ENCODE data around the gene LUZP2.

Gene LUZP2

DNA sequence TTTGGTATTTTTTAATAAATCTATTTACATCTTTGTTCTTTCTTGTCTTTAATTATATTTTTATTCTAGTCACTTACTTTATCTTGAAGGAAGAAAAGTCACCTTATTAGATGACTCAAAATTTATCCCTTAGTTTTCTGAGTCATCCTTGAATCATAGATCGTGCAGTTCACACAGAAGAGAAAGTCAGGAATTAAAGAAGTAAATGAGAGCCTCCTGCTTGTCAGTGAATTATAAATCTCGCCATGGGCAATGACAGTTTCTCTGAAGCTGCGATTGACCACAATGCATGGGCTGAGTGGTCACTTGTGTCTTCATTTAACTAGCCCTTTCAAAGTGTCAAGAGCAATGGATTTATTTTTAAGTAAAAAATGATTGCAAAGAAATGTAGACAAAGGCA is 91.2 kb downstream of the LUZP2 start:
- no peak overlapping the region for H3K4me3 Mint-ChIP-seq
- no peaks in the 10 kb centered on the region for H3K27me3 Mint-ChIP-seq (ENCODE audit: low read depth)

DNA sequence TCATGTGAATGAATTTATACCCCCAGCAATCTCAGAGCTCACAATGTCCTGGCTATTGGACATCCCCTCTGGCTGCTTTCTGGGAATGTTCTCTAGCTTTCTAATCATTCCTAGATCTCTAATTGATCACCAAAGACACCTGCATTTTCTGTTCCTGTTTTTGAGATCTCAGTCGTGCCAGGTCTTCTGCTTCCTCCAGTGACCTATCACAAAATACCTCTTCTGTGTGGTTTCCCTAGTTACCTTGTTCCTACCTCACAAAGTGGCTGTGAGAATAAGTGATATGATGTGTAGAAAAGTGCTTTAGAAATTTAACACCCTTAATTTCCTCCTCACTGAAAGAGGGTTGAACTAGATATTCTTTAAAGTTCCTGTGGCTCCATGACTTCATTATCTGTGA is 92.2 kb downstream of the LUZP2 start:
- Mint-ChIP-seq H3K9me3 (peaks cover 1% of the 10 kb centered on the region), H3K4me3 (no peak overlapping the region), H3K27me3 (ENCODE audit: low read depth) (no peaks in the 10 kb centered on the region), H3K36me3 (ENCODE audit: low read depth) (no peaks in the 10 kb centered on the region), H3K27ac (no peak overlapping the region), H3K4me1 (ENCODE audit: low read depth) (no peaks in the 10 kb centered on the region)
- no peak for DNase-seq (ENCODE audit: low spot score)

More for the DNA sequence above, 91.2 kb downstream of the LUZP2 start:
- Mint-ChIP-seq H3K9me3 (peaks cover 3% of the 10 kb centered on the region), H3K27ac (no peak overlapping the region), H3K36me3 (ENCODE audit: low read depth) (no peaks in the 10 kb centered on the region), H3K4me1 (ENCODE audit: low read depth) (no peaks in the 10 kb centered on the region)
- DNase-seq (ENCODE audit: low spot score) = no peak

DNA sequence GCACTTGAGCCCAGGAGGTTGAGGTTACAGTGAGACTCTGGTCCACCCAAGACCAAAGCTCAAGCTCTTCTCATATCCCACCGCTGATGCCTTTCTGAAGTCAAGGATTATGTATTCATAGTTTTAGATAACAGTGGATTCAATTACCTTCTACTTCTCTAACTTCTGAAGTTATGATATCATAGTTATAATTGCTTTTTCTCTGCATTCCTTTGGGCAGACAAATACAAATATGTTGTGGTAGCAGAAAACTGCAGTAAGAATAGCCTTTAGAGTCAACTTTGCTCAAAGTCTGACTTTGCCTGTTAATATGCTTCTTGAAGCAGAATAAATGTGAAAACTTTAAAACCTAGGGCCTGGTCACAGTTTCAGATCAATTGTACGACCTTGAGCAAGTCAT is 94.4 kb downstream of the LUZP2 start:
- H3K36me3 Mint-ChIP-seq (ENCODE audit: low read depth) = no peaks in the 10 kb centered on the region
- DNase-seq (ENCODE audit: low spot score) = no peak
- H3K27ac Mint-ChIP-seq = no peak overlapping the region
- H3K4me3 Mint-ChIP-seq = no peak overlapping the region
- H3K27me3 Mint-ChIP-seq (ENCODE audit: low read depth) = no peaks in the 10 kb centered on the region
- no peaks in the 10 kb centered on the region for H3K4me1 Mint-ChIP-seq (ENCODE audit: low read depth)
- H3K9me3 Mint-ChIP-seq = peaks cover 9% of the 10 kb centered on the region

DNA sequence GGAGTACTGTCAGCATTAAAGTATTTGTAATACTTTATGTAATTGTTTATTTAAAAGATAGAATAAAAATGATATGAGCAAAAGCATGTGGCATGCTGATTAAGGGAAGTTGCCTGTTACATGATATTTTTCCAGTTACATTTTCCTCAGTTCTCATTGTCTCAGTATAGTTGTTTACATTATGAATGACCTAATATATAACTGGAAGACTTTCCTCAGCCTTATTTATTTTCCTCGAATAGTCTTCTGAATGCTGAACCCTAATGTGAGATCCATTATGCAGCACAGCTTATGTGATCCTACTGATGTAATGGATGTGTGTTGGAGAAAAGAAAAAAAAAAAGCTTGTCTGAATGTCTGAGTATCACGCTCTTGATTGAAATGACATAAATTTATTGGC is 95.5 kb downstream of the LUZP2 start:
- no peak for DNase-seq (ENCODE audit: low spot score)

DNA sequence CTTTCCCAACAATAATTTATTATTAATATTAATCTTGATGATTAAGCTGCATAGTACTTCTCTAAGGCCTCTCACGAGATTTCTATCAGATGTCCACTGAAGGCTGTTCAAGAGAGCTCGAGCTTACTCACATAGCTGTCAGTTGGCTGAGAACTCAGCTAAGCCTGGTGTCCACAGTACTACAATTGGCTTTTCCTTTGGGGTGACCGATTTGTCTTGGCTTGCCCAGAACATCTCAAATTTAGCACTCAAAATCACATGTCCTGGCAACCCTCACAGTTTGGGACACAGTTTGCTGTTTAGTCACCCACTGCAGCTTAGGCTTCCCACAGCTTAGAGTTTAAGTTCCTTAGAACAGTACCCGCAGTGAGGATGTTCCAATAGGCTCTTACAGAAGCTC is 96.5 kb downstream of the LUZP2 start:
- Mint-ChIP-seq H3K36me3 (ENCODE audit: low read depth) (no peaks in the 10 kb centered on the region), H3K4me3 (no peak overlapping the region), H3K4me1 (ENCODE audit: low read depth) (no peaks in the 10 kb centered on the region), H3K9me3 (peaks cover 15% of the 10 kb centered on the region), H3K27me3 (ENCODE audit: low read depth) (no peaks in the 10 kb centered on the region), H3K27ac (no peak overlapping the region)
- DNase-seq (ENCODE audit: low spot score) = no peak

More for the DNA sequence above, 95.5 kb downstream of the LUZP2 start:
- H3K4me1 Mint-ChIP-seq (ENCODE audit: low read depth) = no peaks in the 10 kb centered on the region
- H3K27ac Mint-ChIP-seq = no peak overlapping the region
- H3K27me3 Mint-ChIP-seq (ENCODE audit: low read depth) = no peaks in the 10 kb centered on the region
- peaks cover 15% of the 10 kb centered on the region for H3K9me3 Mint-ChIP-seq
- H3K4me3 Mint-ChIP-seq = no peak overlapping the region
- no peaks in the 10 kb centered on the region for H3K36me3 Mint-ChIP-seq (ENCODE audit: low read depth)

DNA sequence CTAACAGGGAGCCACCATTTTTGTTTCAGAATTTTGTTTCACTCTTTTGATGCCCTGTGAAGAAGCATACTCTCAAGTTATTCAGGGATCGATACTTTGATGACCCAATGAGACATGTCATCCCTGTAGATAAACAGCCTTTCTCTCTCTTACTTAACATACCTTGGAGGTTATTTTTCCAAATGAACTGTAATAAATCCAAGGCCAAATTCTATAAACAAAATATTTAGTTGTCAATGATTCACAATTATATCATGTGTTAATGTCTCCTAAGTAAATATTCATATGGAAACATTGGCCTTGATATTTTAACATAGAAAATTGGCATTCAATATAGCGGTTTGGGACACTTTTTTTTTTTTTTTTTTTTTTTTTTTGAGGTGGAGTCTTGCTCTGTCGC is 97.5 kb downstream of the LUZP2 start:
- Mint-ChIP-seq H3K4me1 (ENCODE audit: low read depth) (no peaks in the 10 kb centered on the region), H3K27ac (no peak overlapping the region), H3K4me3 (no peak overlapping the region), H3K9me3 (peaks cover 23% of the 10 kb centered on the region), H3K27me3 (ENCODE audit: low read depth) (no peaks in the 10 kb centered on the region), H3K36me3 (ENCODE audit: low read depth) (no peaks in the 10 kb centered on the region)
- no peak for DNase-seq (ENCODE audit: low spot score)

DNA sequence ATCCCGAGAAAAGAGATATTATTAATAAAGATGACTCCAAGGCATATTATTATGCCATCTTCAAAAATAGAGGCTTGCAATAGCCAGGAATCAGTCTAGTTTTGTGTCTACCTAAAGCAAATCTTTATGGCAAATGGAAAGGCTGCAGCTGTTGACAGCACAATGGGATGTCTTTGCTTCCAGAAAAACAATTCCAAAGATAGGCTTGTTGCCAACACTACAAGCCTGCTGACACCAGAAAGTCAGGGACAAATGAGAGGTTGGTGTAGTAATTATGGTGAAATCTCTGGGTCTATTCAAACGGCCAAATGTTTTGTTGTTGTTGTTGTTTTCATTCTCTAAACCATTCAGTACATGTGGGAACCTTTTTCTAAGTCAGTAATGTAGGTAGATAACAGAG is 101.8 kb downstream of the LUZP2 start:
- H3K9me3 Mint-ChIP-seq = peaks cover 25% of the 10 kb centered on the region
- H3K4me3 Mint-ChIP-seq = no peak overlapping the region
- no peaks in the 10 kb centered on the region for H3K36me3 Mint-ChIP-seq (ENCODE audit: low read depth)
- H3K4me1 Mint-ChIP-seq (ENCODE audit: low read depth) = no peaks in the 10 kb centered on the region
- H3K27ac Mint-ChIP-seq = no peak overlapping the region
- DNase-seq (ENCODE audit: low spot score) = no peak
- H3K27me3 Mint-ChIP-seq (ENCODE audit: low read depth) = no peaks in the 10 kb centered on the region

DNA sequence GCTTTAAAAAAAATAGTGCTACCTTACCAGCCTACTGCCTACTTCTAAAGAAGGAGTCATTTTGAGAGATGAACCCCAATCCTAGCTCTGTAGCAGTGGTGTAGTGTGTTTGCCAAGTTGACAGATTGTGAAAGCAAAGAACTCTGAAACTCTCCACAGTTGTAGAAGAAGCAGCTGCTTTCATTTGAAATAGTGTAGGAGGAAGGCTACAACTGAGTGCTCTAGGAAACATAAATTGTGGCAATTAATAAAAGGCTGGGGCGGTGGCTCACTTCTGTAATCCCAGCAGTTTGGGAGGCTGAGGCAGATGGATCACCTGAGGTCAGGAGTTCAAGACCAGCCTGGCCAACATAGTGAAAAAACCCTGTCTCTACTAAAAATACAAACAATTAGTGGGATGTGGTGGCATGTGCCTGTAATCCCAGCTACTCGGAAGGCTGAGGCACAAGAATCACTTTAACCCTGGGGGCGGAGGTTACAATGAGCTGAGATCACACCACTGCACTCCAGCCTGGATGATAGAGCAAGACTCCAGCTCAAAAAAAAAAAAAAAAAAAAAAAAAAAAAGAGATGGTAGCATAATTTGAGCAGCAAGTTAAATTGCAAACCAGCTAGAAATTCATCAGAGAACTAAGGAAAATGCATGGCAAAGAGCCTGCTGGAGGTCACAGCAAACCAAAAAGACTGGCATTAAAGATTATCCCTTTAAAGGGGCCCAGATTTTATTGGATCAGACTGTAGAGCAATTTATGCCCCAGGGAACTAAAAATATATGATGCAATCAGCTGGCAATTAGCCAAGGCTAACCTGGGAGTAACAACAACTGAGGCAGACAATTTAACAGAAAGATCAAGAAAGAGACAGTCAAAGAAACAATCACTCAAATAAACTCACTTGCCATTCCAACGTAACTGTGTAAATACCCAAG is 112.6 kb downstream of the LUZP2 start:
- H3K4me3 Mint-ChIP-seq = no peak overlapping the region
- no peak for DNase-seq (ENCODE audit: low spot score)

DNA sequence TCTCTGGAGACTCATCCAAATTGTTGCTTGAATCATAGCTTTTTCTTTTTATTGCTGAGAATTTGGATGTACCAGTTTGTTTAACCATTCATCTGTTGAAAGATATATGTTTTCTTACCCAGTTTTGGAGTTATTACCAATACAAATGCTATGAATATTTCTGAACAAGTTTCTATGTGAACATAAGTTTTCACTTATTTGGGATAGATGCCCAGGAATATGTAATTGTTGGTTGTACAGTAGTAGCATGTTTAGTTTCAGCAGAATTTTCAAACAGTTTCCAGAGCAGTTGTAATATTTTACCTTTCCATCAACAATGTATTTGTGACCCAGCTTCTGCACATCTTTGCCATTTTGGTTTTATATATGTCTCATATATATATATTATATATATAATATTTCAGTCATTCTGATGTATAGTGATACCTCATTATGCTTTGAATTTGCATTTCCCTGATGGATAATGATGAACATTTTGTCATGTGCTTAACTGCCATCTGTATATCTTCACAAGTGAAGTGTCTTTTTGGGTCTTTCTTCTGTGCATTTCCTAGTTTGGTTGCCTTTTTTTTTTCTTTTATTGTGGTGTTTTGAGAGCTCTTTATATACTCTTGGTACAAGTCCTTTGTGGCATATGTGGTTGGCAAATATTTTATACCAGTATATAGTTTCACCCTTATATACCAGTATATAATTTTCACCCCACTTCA is 118.8 kb downstream of the LUZP2 start:
- Mint-ChIP-seq H3K4me1 (ENCODE audit: low read depth) (no peaks in the 10 kb centered on the region), H3K27ac (no peak overlapping the region), H3K4me3 (no peak overlapping the region), H3K36me3 (ENCODE audit: low read depth) (no peaks in the 10 kb centered on the region), H3K27me3 (ENCODE audit: low read depth) (no peaks in the 10 kb centered on the region), H3K9me3 (peaks cover 8% of the 10 kb centered on the region)
- DNase-seq (ENCODE audit: low spot score) = no peak

More for the DNA sequence above, 112.6 kb downstream of the LUZP2 start:
- Mint-ChIP-seq H3K27me3 (ENCODE audit: low read depth) (no peaks in the 10 kb centered on the region), H3K36me3 (ENCODE audit: low read depth) (no peaks in the 10 kb centered on the region), H3K27ac (no peak overlapping the region), H3K9me3 (peaks cover 5% of the 10 kb centered on the region), H3K4me1 (ENCODE audit: low read depth) (no peaks in the 10 kb centered on the region)

DNA sequence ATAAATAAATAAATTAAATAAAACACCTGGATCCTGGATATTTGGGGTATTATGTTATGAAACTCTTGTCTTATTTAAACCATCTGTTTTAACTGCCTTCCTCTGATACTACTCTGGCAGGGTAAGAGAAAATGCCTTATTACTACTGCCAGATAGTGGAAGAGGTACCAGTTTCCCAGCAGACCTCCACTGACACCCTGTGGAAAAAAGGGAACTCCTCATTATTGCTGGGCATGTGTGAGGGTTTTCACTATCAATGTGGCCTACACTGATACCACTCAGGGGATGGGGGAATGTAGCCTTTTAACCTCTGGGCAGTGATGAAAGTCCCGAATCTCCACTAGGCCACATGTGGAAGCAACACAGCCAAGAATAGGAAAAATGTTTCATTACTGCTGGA is 121.0 kb downstream of the LUZP2 start:
- no peaks in the 10 kb centered on the region for H3K4me1 Mint-ChIP-seq (ENCODE audit: low read depth)
- H3K9me3 Mint-ChIP-seq = peaks cover 3% of the 10 kb centered on the region
- no peak overlapping the region for H3K27ac Mint-ChIP-seq
- no peak overlapping the region for H3K4me3 Mint-ChIP-seq
- no peaks in the 10 kb centered on the region for H3K27me3 Mint-ChIP-seq (ENCODE audit: low read depth)
- no peak for DNase-seq (ENCODE audit: low spot score)
- H3K36me3 Mint-ChIP-seq (ENCODE audit: low read depth) = no peaks in the 10 kb centered on the region

DNA sequence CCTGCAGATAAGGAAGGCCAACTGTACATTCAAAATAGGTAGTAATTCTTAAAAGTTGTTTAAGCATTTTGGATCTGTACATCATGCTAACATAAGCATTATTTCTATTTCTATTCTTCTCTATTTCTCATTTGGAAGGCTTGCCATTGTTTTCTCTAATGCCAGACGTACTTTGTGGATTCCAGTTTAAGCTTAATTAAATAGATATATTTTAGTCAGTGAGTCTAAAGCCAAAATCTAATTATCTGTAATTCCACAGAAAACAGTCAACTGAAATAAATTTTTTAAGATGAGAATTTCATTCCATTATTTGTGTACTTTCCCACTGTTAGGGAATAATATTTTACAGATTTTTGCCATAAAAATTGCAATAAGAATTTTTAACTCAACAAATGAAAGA is 123.0 kb downstream of the LUZP2 start:
- DNase-seq (ENCODE audit: low spot score) = no peak
- no peaks in the 10 kb centered on the region for H3K27me3 Mint-ChIP-seq (ENCODE audit: low read depth)
- no peak overlapping the region for H3K4me3 Mint-ChIP-seq
- no peaks in the 10 kb centered on the region for H3K36me3 Mint-ChIP-seq (ENCODE audit: low read depth)
- peaks cover 3% of the 10 kb centered on the region for H3K9me3 Mint-ChIP-seq
- no peaks in the 10 kb centered on the region for H3K4me1 Mint-ChIP-seq (ENCODE audit: low read depth)
- H3K27ac Mint-ChIP-seq = no peak overlapping the region

DNA sequence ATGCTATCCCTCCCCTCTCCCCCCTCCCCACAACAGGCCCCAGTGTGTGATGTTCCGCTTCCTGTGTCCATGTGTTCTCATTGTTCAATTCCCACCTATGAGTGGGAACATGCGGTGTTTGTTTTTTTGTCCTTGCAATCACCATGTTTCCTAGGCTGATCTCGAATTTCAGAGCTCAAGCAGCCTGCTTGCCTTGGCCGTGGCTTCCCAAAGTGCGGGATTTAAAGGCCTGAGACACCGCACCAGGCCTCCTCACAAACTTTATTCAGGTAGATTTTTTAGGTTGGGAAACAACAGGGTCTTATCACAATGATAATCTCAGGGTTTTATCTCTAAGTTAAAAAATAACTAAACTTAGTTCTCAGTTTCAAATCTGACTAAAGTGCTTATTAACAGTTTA is 125.4 kb downstream of the LUZP2 start:
- Mint-ChIP-seq H3K4me1 (ENCODE audit: low read depth) (no peaks in the 10 kb centered on the region), H3K9me3 (peaks cover 9% of the 10 kb centered on the region), H3K27me3 (ENCODE audit: low read depth) (no peaks in the 10 kb centered on the region), H3K4me3 (no peak overlapping the region), H3K36me3 (ENCODE audit: low read depth) (no peaks in the 10 kb centered on the region), H3K27ac (no peak overlapping the region)
- DNase-seq (ENCODE audit: low spot score) = no peak

DNA sequence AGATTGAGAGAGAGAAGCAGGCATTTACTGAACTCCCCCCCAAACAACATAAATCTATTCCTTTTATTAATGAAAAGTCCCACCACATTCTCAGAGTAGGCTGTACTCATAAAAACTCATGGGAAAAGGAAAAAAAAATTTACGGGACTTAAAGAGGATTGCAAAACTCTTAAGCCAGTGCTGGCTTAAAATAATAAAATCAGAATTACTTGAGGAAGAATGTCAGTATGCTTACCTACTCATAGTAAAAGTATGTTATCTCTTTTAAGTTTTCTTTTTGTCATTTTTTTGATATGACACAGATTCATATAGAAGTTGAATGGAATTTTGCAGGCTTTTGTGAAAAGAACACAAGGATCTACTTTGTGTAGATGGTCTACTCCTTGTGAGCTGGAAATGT is 126.3 kb downstream of the LUZP2 start:
- Mint-ChIP-seq H3K9me3 (peaks cover 9% of the 10 kb centered on the region), H3K27ac (no peak overlapping the region), H3K4me3 (no peak overlapping the region), H3K4me1 (ENCODE audit: low read depth) (no peaks in the 10 kb centered on the region), H3K36me3 (ENCODE audit: low read depth) (no peaks in the 10 kb centered on the region), H3K27me3 (ENCODE audit: low read depth) (no peaks in the 10 kb centered on the region)
- DNase-seq (ENCODE audit: low spot score) = no peak

DNA sequence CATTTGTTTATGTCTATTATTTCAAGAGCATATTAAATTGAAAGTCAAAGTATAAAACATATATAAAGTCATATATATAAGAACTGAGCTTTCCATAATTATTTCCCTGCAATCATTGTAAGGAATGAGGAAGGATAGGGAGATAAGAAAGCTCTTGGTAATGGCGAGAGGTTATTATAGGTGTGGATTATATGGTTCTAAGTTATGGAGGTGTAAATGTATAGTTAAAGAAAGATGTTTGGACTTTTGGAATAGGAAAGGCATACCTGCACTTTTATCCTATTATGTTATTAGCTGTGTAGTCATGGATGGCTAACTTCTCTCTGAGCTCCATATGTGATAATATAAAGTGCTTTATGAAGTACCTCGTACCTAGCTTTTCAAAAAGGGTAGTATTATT is 127.6 kb downstream of the LUZP2 start:
- Mint-ChIP-seq H3K9me3 (peaks cover 7% of the 10 kb centered on the region), H3K27ac (no peak overlapping the region), H3K4me1 (ENCODE audit: low read depth) (no peaks in the 10 kb centered on the region), H3K27me3 (ENCODE audit: low read depth) (no peaks in the 10 kb centered on the region), H3K4me3 (no peak overlapping the region), H3K36me3 (ENCODE audit: low read depth) (no peaks in the 10 kb centered on the region)
- DNase-seq (ENCODE audit: low spot score) = no peak
